HG02884 (cell line): ENCODE measurements around the gene CSNK1G1.
"Not testable (repeated sequence)": the region's sequence is repeated elsewhere in the genome, so short reads cannot be mapped to it uniquely, and the experiment has no call there.

Experiments used
- ATAC-seq: cut with Tn5 transposase; IDR thresholded peaks from one replicate; pipeline ENCODE4 v1.9.1; 2021; ENCODE audit warnings: mild to moderate bottlenecking, moderate library complexity; ENCODE audit not compliant: unreplicated experiment

The CSNK1G1 gene

DNA sequence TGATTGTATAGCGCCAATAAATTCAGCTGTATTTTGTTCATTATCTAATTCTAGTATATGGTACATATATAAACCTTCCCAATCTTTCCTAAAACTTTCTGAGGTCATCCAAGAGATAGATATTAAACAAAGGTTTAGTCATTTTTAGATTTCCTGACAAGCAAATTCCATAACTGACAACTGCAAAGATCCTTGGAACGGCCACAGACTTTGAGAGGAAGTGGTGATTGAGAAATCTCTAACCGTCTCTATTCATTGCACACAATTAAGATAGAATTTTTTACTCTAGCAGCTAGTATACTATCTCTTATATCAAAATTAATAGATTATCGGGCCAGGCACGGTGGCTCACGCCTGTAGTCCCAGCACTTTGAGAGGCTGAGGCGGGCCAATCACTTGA, 4.7 kb downstream of the CSNK1G1 start:
- no peak for ATAC-seq

DNA sequence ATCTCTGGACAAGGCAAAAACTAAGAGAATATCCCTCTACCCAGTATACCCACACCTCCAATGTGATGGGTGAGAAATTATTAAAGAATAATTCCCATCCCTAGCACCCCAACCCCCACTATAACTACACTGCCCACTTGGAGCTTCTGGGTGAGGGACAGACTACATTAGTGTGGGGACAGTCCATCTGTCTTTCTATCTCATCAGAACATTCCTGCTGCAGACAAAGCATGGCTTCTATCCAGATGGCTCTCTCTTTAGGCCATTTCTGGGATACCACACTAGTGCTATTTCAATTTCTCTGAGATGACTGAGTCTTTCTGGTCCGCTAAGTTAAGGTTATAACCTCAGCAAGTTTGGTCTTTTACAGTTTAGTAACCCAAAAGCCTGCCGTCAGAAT, 6.6 kb downstream of the CSNK1G1 start:
- no peak for ATAC-seq

DNA sequence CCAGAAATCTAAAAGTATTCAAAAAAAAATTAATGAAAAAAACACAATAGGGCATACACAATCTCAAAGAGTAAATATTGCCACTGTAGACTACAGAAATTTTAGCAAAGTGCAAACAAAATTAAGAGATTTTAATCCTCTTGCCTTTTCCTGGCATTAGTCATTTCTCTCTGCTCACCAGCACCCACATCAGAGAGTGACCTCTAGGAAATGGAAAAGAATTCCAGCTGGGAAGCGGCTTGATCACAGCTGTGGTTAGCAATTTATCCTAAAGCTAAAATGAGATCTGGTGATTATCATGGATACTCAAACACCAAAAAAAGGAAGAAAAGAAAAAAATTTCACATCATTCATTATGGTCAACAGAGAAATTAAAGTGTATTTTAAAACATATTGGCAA, 7.5 kb downstream of the CSNK1G1 start:
- no peak for ATAC-seq

DNA sequence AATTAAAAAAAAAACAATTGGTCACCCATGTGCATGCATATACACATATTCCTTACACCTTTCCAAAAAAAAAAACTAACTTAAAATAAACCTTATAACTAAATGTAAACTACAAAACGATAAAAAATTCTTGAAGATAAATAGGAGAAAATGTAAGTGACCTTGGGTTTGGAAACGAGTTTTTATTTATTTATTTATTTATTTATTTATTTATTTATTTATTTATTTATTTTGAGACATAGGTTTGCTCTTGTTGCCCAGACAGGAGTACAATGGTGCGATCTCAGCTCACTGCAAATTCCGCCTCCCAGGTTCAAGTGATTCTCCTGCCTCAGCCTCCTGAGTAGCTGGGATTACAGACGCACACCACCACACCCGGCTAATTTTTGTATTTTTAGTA, 9.7 kb downstream of the CSNK1G1 start:
- ATAC-seq, result not testable (repeated sequence)

DNA sequence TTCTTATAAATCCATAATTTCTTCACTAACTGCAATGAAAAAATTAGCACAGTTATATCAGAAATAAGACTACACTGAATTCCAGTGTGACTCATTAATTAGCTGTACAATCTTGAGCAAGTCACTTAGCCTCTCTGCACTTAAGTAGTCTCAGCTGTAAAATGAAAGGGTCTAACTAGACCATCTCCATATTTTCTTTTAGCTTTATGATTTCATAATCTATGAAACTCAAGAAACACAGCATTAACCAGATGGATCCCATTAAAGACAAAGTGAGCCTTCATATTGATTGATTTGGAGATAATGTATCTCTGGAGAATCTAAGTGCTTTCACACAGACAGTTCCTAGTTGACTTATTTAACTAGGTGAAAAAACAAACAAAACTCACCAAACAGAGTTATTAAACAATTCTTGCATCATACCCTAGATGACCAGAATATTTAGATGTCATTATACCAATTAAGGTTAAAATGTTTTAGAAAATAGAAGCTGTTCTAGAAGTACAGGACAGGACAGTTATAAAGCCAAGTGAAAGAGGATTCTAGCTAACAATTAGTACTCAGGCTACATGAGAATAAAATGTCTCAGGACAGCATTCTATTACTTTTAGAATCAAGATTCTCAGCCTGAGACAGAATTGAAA, 11.2 kb downstream of the CSNK1G1 start:
- no peak for ATAC-seq

DNA sequence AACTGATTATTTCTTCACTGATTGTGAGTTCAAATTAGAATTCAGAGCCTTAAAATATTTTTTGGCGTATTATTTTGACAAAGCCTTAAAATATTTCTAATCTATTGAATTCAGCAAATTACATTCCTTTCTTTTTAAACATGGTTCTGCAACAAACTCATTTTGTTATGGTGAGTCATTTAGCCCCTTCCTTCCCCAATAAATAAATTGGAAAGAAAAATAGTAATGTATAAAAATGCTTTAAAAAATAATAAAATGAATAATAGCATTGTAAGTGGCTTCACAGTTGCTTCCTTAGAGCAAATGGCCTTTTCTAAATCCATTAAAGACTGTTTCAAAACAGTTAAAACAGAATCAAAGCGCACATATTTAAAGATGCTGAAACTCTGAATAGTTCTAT, 12.1 kb downstream of the CSNK1G1 start:
- ATAC-seq, result no peak

DNA sequence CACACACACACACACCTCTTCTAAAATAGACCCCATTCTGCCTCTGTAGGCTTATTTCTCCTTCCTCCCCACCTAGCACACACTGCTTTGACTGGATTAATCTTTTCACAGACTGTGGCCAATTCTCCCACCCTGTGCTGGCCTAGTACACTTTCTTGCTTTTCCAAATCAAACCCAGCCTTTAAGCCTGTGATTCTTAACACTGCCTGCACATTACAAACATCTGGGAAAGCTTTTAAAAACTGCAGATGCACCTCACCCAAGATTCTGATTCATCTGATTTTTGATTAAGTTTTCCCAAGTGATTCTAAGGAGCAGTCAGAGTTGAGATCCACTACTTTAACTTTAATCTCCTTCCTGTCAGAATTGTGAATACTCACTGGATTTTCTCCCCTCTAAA, 12.8 kb downstream of the CSNK1G1 start:
- no peak for ATAC-seq

DNA sequence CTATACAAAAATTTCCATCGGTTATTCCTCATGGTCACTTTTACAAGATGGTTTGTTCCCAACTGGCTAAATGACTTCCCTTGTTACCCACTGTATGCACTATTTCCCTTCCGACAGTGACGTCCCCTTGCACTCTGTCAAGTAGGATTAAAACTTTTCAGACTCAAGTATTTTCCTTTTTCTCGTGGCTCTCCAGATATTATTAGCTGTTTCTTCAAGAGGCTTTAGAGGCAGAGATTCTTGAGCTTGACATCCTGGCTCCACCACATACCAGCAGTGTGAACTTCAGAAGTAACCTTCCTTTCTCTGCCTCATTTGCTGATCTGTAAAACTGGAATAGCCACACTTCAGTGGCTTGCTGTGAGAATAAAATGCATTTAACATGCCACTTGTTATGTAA, 14.0 kb downstream of the CSNK1G1 start:
- no peak for ATAC-seq

DNA sequence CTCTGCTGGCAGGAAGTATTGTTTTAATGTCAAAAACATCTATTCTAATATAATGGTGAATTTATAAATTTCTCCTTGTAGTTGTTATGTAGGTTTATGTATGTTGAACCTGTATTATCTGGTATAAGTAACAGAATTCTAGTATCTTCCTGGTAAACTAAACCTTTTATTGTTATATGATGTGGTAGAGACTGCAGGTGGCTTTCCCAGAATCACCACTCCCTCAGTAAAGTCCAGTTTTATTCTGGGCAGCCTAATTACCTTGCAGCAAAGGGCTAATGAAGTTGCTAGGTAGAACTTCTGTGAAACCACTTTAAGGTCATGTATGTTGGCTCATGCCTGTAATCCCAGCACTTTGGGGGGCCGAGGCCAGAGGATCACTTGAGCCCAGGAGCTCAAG, 15.6 kb downstream of the CSNK1G1 start:
- no peak for ATAC-seq

DNA sequence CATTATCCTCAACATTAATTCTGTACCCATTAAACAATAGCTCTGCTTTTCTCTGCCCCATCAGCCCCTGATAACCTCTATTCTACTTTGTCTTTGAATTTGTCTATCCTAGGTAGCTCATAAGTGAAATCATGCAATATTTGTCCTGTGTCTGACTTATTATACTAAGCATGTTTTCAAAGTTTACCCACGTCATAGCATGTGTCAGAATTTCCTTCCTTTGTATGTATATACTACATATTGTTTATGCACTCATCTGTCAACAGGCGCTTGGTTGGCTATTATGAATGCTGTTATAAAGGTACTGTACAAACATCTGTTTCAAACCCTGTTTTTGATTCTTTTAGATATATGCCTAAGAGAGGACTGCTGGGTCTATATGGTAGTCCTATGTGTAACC, 18.2 kb downstream of the CSNK1G1 start:
- ATAC-seq, result no peak

DNA sequence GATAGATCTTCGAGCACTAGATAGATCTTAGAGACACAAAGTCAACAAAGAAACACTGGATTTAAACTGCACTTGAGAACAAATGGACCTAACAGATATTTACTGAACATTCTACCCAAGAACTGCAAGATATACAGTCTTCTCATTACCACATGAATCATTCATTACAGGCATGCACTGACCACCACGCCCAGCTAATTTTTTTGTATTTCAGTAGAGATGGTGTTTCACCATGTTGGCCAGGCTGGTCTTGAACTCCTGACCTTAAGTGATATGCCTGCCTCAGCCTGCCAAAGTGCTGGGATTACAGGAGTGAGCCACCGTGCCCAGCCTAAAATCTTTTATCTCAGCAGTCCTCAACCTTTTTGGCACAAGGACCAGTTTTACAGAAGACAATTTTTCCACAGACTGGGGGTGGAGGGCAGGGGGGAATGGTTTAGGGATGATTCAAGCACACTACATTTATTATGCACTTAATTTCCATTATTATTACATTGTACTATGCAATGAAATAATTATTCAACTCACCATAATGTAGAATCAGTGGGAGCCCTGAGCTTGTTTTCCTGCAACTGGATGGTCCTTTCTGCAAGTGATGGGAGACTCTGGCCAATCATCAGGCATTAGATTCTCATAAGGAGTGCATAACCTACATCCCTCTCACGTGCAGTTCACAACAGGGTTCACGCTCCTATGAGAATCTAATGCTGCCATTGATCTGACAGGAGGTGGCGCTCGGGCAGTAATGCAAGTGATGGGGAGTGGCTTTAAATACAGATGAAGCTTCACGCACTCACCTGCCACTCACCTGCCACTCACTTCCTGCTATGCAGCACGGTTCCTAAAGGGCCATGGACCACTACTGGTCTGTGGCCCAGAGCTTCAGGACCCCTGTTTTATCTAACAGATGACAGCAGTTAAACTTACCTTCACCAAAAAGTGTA, 21.7 kb downstream of the CSNK1G1 start:
- ATAC-seq, result no peak

DNA sequence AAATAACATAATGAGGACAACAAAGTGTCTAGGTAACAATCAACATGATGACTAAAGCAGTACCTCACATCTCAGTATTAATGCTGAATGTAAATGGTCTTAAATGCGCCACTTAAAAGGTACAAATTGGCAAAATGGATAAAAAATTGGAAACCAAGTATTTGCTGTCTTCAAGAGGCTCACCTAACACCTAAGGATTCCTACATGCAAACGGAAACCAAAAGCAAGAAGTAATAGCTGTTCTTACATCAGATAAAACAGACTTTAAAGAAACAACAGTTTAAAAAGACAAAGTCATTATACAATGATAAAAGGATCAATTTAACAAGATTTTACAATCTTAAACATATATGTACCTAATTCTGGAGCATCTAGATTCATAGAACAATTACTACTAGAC, 22.5 kb downstream of the CSNK1G1 start:
- ATAC-seq, result no peak

DNA sequence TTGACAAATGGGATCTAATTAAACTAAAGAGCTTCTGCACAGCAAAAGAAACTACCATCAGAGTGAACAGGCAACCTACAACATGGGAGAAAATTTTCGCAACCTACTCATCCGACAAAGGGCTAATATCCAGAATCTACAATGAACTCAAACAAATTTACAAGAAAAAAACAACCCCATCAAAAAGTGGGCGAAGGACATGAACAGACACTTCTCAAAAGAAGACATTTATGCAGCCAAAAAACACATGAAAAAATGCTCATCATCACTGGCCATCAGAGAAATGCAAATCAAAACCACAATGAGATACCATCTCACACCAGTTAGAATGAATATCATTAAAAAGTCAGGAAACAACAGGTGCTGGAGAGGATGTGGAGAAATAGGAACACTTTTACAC, 24.3 kb downstream of the CSNK1G1 start:
- ATAC-seq, result not testable (repeated sequence)

DNA sequence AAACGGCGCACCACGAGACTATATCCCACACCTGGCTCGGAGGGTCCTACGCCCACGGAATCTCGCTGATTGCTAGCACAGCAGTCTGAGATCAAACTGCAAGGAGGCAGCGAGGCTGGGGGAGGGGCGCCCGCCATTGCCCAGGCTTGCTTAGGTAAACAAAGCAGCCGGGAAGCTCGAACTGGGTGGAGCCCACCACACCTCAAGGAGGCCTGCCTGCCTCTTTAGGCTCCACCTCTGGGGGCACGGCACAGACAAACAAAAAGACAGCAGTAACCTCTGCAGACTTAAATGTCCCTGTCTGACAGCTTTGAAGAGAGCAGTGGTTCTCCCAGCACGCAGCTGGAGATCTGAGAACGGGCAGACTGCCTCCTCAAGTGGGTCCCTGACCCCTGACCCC, 29.0 kb downstream of the CSNK1G1 start:
- ATAC-seq, result not testable (repeated sequence)

DNA sequence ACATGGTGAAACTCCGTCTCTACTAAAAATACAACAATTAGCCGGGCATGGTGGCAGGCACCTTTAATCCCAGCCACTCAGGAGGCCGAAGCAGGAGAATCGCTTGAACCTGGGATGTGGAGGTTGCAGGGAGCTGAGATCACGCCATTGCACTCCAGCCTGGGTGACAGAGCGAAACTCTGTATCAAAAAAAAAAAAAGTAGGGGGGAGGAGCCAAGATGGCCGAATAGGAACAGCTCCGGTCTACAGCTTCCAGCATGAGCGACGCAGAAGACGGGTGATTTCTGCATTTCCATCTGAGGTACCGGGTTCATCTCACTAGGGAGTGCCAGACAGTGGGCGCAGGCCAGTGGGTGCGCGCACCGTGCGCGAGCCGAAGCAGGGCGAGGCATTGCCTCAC, 29.5 kb downstream of the CSNK1G1 start:
- not testable (repeated sequence) for ATAC-seq

DNA sequence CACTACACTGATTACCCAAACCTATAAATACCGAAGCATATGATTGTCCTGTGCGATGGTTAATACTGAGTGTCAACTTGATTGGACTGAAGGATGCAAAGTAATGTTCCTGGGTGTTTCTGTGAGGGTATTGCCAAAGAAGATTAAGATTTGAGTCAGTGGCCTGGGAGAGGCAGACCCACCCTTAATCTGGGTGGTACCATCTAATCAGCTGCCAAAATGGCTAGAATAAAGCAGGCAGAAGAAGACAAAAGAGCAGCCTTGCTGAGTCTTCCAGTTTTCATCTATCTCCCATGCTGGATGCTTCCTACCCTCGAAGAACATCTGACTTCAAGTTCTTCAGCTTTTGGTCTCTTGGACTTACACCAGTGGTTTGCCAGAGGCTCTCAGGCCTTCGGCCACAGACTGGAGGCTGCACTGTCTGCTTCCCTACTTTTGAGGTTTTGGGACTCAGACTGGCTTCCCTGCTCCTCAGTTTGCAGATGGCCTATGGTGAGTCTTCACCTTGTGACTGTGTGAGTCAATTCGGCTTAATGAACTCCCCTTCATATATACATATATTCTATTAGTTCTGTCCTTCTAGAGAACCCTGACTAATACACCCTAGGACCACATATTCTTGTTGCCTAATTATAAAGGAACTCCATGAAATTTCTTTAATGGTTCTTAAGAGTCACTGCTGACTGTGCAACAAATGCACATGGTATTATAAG, 31.7 kb downstream of the CSNK1G1 start:
- ATAC-seq, result no peak

DNA sequence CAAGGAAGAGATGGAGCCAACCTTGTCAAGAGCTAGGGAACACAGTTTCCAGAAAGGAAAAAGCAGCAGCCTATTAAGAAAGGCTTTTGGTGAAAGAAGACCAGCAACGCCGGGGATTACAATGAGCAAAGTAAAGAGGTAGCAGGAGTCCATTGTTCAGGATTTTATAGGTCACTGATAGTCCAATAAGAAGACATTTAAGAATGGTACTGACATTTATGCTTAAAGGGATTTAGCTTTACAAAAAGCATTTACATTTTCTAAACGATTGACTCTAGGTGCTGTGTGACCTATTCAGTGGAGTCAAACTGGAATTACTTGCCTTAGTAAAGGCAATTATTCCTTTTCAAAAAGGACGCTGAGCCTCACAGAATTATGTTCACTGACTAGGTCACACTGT, 40.8 kb downstream of the CSNK1G1 start:
- no peak for ATAC-seq

DNA sequence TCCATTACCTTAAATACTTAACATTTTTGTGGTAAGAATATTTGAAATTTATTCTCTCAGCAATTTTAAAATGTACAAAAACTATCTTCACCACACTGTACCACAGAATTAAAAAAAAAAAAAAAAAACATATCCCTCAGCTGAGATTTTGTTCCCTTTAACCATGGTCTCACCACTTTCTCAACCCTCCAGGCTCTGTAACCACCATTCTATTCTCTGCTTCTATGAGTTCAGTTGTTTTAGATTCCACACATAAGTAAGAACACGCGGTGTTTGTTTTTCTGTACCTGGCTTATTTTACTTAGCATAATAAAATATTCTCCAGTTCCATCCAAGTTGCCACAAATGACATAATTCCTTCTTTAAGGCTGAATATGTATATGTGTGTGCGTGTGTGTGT, 41.5 kb downstream of the CSNK1G1 start:
- no peak for ATAC-seq

DNA sequence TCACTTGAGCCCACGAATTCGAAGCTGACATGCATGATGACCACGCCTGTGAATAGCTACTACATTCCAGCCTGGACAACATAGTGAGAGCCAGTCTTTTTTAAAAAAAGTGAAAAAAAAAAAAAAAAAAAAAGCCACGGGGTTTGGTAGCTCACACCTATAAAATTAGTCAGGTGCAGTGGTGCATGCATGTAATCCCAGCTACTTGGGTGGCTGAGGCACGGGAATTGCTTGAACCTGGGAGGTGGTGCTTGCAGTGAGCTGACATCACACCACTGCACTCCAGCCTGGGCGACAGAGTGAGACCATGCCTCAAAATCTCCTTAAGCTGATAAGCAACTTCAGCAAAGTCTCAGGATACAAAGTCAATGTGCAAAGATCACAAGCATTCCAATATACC, 44.4 kb downstream of the CSNK1G1 start:
- ATAC-seq, result no peak

DNA sequence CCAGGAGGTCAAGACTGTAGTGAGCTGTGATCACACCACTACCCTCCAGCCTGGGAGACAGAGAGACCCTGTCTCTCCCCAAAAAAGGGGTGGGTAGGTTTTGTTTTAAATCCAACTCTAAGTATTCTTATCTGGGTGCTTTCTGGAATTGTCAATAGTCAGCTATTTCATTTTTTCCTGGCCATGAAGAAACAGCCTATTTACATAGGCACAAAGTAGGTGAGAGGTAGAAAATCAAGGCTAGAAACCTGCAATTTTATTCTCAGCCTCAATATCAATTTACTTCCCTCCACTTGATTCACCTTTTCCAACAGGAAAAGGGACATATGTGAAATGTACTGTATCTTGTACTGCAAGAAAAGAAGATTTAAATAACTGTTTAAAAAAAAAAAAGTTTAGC, 45.9 kb downstream of the CSNK1G1 start:
- no peak for ATAC-seq

DNA sequence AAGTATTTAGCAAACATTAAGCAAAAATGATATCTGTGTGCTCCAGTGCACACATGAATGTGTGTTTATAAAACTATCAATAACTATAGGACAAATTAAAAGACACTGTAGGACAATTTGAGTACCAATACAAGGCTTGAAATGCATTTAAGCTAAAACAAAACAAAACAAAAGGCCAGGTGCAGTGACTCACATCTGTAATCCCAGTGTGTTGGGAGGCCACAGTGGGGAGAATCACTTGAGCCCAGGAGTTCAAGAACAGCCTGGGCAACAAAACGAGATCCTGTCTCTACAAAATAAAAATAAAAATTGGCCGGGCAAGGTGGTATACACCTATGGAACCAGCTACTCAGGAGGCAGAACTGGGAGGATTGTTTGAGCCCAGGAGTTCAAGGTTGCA, 50.7 kb downstream of the CSNK1G1 start:
- ATAC-seq, result no peak

DNA sequence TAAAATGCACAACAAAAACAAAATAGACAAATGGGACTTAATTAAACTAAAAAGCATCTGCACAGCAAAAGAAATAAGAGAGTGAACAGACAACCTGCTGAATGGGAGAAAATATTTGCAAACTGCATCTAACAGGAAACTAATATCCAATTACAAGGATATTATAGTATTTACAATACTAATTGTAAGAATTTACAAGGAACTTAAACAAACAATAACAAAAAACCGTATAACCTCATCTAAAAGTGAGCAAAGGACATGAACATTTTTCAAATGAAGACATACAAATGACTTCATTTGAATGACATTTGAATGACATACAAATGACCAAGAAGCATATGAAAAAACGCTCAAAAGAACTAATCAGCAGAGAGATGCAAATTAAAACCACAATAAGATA, 66.4 kb downstream of the CSNK1G1 start:
- no peak for ATAC-seq
